Stimulated activated CD4-positive, alpha-beta T cell treated with anti-CD3 and anti-CD28 coated beads, Interleukin-12 subunit alpha, Interleukin-12 subunit beta, amount 100 ng/mL, for 24 hours (primary cell): ENCODE measurements around the gene PTPN20.

Source experiments
- DNase-seq, 2 experiments: peaks; one replicate each; pipeline ENCODE4 v3.0.0-alpha.2; 2020; ENCODE audit warnings: low read depth in 2 of 2

PTPN20 gene

GRCh38 chr10:47033541-47034270 lies 122.5 kb downstream of the PTPN20 start:
- no peak for DNase-seq

GRCh38 chr10:47034441-47035051 lies 123.3 kb downstream of the PTPN20 start:
- DNase-seq: no peak

- no peak for DNase-seq
Observed at GRCh38 chr10:47035171-47035818, 124.1 kb downstream of the PTPN20 start.

GRCh38 chr10:47035819-47036337 lies 124.7 kb downstream of the PTPN20 start:
- DNase-seq: no peak

GRCh38 chr10:47036771-47037170 lies 125.5 kb downstream of the PTPN20 start:
- no peak for DNase-seq

GRCh38 chr10:47037654-47038425 lies 126.6 kb downstream of the PTPN20 start:
- no peak for DNase-seq

- no peak for DNase-seq
Observed at GRCh38 chr10:47038881-47039561, 127.8 kb downstream of the PTPN20 start.

GRCh38 chr10:47039562-47039913 lies 128.3 kb downstream of the PTPN20 start:
- DNase-seq: no peak

GRCh38 chr10:47040041-47040491 lies 128.8 kb downstream of the PTPN20 start:
- DNase-seq: no peak

- no peak for DNase-seq
Observed at GRCh38 chr10:47040681-47041080, 129.5 kb downstream of the PTPN20 start.

GRCh38 chr10:47041396-47042198 lies 130.4 kb downstream of the PTPN20 start:
- no peak for DNase-seq

GRCh38 chr10:47042199-47042473 lies 130.9 kb downstream of the PTPN20 start:
- DNase-seq: no peak

- DNase-seq: no peak
Observed at GRCh38 chr10:47042780-47043750, 131.8 kb downstream of the PTPN20 start.

- no peak for DNase-seq
Observed at GRCh38 chr10:47043928-47044538, 132.8 kb downstream of the PTPN20 start.

- DNase-seq: no peak
Observed at GRCh38 chr10:47044741-47045140, 133.5 kb downstream of the PTPN20 start.

GRCh38 chr10:47045331-47045861 lies 134.2 kb downstream of the PTPN20 start:
- no peak for DNase-seq

- no peak for DNase-seq
Observed at GRCh38 chr10:47046321-47047126, 135.3 kb downstream of the PTPN20 start.

GRCh38 chr10:47047127-47047504 lies 135.9 kb downstream of the PTPN20 start:
- no peak for DNase-seq
